HG03342 (cell line): ENCODE measurements around the gene PIGX.

Experiments used
- ATAC-seq: cut with Tn5 transposase; IDR thresholded peaks from one replicate; pipeline ENCODE4 v1.9.1; 2021; ENCODE audit warnings: mild to moderate bottlenecking, moderate library complexity; ENCODE audit not compliant: unreplicated experiment

Gene PIGX

DNA sequence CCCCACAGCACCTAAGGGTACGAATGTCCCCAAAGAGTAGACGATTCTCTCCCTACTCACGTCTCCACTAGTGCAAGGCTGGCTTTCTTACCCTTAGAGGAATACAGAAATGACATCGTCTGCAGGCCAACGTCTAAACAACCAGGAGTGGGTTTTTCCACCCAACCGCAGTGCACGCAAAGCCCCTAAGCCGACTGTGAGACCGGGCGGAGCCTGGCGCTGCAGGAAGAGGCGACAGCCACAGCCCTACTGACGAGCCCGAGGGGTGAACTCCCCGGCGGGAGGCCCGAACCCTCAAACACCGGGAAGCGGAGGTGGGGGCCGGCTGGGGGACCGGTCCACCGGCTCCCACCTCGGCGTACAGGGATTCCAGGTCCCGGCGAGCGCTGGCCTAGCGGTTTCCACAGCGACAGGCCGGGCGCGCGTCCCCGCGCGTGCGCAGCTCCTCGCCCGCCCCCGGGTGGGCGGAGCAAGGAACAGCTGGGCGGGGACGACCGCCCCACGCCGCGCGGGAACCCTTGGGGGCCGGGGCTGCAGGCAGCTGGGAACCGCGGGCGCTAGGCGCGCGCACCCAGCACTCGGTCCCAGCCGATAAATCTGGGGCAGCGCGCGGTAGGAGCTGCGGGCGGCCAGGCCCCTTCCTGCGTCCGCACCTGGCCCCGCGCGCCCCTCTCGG is at the start of gene PIGX, which contains the start of gene CEP19:
Gene PIGX (plus strand): TSS at position 540 of the 676 bp plus-strand sequence.
Gene CEP19 (minus strand): TSS at position 413 of the 676 bp plus-strand sequence. CDS start 3,593 bp downstream, outside the sequence.
- peak; percentile 73 for ATAC-seq

DNA sequence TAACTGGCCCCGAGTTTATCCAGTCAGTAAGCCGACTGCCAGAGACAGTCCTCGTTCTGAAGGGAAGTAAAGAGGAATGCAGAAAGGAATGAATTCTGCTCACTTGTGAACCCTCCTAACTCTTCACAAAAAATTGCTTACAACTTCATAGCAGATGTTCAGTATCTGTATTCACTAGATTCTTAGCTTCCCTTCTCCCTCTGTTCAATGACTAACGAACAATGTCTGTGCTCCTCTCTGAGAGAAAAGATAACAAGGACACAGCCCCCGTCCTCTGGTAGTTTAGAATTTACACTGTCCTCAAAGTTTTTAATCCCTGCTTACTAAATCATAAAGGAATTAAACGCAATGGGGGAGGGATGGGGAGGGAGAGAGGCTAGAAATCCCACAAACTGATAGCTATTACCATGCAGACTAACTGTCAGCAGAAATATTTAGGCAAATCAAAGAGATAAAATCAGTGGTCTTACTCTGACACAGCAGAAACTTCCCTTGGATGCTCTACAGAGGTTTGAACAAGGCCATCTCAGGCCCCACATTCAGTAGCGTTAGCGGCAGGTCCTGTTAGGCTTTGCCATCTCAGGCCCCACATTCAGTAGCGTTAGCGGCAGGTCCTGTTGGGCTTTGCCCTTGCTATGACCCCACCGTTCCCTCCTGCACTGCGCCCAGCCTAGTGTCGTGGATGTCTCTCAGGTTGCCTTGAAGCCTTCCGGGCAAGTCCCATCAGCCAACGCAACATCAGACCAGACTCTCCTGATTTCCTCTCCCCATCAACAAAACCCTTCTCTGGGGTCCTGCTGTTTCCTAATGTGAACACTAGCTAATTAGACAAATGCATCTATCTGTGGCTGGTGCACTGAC is 49.2 kb upstream of the PIGX start:
- no peak for ATAC-seq

DNA sequence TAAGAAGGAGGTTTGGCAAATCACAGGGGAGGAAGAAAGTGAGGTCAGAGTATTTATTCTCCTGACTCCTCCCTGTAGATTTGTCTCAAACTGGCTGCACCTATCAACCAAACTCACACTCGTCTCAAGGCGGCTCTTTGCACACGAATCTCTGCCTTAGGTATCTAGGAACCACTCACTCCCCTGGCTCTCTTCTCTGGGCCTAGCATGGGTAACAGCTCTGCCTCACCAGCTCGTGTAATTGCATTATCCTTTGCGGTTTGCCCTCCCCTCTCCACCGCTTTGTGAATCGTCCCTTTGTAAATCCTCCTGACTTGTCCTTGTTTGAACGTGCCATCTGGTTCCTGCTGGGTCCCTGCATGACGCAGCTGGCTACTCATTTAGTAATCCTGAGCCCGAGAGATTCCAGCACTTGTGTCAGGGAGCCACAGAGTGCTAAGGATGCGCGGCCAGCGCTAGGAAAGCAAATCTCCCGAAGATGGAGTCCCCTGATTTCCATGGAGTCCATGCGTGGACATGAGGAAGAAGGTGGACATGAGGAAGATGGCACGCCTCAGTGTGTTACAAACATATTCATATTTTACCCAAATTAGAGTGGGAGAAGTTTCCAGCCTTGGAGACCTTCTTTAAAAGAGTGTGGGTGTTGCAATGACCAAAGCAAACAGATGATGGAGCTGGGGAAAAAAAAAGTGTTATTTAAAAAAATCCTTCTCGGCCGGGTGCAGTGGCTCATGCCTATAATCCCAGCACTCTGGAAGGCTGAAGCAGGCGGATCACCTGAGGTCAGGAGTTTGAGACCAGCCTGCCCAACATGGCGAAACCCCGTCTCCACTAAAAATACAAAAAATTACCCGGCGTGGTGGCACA is 45.9 kb upstream of the PIGX start:
- ATAC-seq, result no peak

DNA sequence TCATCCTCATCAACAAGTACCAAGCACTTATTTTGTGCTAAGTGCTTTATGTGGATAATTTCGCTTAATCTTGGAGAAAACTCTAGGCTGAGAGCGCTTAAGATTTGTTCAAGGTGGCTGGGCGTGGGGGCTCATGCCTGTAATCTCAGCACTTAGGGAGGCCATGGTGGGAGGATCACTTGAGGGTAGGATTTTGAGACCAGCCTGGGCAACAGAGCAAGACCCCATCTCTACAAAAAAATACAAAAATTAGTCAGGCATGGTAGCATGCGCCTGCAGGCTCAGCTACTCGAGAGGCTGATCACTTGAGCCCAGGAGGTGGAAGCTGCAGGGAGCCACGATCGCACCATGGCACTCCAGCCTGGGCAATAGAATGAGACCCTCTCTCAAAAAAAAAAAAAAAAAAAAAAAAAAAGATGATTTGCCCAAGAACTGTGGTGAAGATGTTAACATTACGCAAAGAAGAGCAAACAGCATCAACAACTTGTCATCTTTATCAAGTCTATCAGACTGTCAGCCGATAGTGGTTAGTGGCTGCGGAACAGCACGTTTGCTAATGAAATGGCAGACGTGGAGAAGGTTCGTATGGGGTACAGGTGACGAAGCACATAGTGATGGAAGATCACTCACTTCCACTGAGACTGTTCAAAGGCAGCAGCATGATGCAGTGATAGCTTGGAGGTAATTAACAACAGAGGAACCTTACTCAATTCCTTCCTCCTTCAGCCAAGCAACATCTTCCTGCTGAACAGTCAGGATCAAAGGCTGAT is 44.9 kb upstream of the PIGX start:
- ATAC-seq, result no peak

DNA sequence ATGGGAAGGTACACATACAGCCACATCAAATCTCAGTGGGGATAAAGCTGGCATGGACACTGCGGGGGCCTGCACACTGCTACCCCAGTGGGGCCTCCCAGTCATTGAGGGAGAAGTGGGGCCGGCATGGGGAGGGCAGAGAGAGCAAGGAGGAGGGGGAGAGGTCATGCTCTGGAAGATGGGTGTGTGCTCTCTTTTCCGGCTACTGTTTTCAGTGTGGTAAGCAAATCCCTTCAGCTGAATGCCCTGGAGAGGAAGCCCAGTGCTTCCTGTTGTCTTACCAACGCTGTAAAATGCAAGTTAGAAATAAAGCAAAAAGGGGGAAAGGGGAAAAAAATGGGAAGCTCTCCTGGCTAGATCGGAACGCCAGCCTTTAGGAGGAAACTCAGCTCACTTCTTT is 41.8 kb upstream of the PIGX start:
- ATAC-seq, result no peak

DNA sequence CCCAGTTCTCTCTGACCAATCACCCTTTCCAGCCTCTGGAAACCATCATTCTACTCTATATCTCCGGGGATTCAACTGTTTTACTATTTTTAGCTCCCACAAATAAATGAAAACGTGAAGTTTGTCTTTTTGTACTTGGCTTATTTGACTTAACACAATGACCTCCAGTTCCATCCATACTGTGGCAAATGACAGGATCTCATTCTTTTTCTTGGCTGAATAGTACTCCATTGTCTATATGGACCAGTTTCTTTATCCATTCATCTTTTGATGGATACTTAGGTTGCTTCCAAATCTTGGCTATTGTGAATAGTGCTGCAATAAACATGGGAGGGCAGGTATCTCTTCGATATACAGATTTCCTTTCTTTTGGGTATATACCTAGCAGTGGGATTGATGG is 38.5 kb upstream of the PIGX start:
- ATAC-seq, result no peak

DNA sequence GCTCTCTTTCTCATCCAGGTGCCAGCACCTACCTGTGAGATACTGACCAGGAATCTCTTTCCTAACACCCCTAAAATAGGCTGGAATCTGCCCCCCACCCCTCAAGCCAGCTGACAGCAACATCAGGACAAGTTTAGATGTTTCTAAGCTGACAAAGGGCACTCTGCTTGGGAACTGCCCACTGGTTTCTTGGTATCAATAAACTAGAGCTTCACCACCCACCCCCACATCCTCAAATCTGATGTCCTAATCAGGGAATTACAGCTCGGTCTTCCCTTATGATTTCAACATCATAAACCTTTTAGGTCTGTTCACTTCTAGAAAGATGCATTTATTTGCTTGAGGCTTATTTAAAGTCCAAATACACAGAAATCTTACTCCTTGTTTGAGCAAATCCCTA is 34.8 kb upstream of the PIGX start:
- ATAC-seq, result no peak

DNA sequence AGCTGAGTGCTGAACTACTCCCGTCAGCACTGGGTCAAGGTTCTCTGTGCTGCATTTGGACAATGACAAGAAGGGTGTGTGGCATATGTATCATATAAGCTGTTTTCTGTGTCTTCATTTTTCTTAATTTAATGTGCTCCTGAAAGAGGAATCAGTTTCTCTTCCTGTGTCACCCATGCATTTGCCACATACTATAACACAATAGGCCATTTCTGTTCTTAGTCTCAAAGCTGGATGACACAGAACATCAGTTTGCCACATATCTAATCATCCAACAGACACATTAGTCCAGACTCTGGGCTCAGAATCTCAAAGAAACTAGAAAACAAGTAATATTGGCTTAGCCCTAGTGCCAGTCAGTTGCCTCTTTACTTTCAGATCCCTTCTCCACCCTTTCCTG is 34.2 kb upstream of the PIGX start:
- ATAC-seq, result no peak

DNA sequence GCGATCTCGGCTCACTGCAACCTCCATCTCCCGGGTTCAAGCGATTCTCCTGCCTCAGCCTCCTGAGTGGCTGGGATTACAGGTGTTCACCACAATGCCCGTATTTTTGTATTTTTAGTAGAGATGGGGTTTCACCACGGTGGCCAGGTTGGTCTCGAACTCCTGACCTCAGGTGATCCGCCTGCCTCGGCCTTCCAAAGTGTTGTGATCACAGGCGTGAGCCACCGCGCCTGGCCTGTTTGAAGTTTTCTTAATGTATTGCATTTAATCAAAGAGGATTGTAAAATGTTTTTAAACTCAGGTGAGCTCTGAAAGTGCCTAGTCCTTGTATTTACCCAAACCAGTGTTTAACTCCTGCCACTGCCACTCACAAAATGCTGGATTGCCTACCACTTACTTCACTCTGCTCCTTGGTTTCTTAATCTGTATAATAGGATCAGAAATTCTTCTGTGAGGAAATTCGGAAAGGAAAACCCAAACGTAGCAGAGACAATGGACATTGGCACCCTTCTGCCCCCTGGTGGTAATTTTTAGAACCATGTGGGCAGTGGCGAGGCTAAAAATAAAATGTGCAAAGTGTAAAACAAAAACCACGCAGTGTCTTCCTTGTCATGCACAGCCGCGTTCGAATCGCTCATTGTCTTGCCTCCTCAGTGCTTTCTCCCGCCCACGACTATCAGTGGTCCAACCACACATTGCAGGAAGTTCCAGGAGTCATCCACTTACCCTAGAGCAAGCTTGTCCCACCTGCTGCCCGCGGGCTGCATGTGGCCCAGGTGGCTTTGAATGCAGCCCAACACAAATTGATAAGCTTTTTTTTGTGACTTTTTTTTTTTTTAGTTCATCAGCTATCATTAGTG is 27.4 kb upstream of the PIGX start:
- ATAC-seq, result peak; percentile 86

DNA sequence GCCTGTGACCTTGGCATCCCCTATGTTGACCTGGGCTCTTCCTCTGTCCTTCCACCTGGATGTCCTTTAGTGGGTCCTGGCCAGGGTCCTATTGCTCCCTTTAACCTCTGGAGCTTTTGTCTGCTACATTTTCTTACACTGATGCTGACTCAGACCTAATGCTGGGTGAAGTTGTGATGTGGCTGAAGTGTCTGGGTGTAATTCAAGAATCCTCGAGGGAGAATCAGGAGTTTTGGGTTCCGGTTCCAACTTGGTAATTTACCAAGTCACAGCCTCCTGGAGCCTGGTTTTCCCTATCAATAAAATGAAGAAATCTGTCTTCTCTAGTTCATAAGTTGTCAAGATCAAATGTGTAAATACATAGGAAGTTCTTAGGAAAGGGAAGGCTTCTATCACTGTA is 25.7 kb upstream of the PIGX start:
- ATAC-seq, result no peak

DNA sequence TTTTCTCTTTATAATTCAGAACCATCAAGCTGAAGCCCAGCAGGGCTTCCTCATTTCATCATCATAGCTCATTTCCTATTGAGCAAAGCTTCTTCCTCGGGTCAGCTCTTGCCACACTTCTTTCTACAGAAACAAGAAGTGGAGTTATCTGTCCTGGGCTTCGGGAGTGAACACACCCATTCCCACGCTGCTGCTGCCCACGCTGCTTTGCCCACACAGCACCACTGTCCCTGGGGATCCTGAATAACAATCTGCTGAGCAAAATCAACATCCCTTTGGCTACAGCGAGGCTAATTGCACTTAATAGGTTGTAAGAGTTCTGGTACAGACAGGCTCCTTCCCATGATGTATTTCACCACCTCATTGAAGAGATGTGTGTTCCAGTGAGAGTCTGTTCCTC is 23.8 kb upstream of the PIGX start:
- no peak for ATAC-seq

DNA sequence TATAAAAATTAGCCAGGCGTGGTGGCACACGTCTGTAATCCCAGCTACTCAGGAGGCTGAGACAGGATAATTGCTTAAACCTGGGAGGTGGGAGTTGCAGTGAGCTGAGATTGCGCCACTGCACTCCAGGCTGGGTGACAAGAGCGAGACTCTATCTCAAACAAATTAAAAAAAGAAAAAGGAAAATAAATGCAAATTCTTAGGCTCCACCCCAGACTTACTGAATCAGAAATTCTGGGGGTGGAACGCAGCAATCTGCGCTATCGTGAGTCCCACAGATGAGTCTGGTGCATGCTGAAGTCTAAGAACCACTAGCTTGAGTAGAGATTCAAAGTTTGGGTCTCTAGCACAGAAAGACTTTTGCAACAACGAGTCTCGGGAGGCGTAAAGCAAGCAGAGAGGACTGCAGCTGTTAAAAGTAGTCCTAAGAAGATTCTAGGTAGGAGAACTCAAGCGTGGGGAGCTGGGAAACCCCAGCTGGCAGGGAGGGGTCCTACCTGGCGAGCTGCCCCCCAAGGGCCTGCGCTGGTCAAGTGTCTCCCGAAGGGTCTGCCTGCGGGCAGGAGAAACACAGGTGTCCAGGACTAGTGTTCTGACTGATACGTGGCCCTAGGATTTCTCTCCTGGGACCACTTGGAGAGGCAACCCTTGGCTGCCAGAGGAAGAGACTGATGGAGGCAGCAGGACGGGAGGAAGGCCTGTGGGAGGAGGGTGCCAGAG is 22.1 kb upstream of the PIGX start:
- ATAC-seq, result no peak

DNA sequence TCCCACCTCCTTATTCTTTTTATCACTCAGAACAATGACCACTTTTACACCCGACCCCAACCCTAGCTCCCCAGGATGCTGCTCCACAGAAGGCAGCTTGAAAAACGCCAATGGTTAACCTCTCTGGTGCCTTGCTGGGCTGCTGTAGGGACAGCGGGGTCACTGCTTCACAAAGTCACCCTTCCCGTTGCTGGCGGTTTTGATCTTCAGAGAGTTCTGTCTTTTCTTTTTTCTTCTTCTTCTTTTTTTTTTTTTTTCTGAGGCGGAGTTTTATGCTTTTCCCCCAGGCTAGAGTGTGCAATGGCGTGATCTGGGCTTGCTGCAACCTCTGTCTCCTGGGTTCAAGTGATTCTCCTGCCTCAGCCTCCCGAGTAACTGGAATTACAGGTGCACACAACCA is 20.8 kb upstream of the PIGX start:
- ATAC-seq, result no peak

DNA sequence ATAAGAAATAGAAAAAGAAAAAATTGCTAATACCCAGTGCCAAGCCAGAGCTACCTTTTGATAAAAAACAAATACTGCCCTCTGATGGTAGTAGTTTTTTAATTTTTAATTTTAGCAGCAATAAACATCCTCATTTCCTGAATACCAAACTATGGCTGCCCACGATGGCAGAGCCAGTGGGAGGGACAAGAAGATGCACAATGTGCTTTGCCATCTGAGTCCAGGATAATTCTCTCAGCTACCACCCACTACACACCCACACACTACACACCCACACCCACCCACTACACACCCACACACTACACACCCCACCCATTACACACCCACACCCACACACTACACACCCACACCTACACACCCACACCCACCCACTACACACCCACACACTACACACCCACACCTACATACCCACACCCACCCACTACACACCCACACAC is 18.0 kb upstream of the PIGX start:
- no peak for ATAC-seq

DNA sequence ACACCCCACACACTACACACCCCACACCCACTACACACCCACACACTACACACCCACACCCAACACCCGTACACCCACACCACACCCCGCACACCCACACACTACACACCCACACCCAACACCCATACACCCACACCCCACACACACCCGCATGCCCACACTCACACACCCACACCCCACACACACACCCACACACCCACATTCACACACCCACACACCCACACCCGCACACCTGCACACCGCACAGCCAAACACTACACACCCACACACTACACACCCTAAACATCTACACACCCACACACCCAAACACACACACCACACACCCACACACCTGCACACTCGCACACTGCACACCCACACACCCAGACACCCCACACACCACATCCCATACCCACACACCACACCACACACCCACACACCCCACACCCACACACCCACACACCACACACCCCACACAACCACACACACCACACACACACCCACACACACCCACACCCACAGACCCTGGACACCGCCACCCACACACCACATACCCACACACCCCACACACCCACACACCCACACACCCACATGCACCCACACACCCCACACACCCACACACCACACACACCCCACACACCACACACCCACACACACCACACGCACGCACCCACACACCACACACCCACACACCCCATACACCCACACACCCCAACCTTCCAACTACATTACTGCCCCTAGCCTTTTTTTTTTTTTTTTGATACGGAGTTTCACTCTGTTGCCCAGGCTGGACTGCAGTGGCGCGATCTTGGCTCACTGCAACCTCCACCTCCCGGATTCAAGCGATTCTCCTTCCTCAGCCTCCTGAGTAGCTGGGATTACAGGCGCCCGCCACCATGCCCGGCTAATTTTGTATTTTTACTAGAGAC is 17.0 kb upstream of the PIGX start:
- ATAC-seq, result no peak

DNA sequence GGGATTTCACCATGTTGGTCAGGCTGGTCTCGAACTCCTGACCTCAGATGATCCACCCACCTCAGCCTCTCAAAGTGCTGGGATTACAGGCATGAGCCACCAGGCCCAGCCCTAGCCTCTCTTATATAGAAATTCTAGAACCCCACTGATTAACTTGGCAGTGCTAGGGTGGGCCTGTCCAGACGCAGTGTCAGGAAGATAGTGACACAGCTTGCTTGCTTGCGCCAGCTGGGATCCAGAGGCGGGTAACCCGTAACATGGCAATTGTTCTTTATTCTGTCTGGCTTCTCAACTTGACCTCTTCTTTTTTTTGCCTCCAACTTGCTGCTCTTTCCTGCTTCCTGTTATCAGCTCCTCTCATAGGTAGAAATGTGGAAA is 16.3 kb upstream of the PIGX start:
- no peak for ATAC-seq

DNA sequence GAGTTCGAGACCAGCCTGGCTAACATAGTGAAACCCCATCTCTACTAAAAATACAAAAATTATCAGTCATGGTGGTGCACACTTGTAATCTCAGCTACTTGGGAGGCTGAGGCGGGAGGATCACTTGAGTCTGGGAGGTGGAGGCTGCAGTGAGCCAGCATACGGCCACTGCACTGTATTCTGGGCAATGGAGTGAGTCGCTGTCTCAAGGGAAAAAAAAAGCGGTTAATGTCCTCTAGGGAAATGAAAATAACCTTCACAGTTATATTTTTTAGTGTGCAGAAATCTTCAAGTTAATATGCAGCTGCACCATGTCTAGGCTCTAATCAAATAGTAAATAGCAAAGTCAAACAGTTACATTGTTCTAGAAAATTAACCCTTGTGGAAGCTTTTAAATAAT is 14.9 kb upstream of the PIGX start:
- ATAC-seq, result no peak

DNA sequence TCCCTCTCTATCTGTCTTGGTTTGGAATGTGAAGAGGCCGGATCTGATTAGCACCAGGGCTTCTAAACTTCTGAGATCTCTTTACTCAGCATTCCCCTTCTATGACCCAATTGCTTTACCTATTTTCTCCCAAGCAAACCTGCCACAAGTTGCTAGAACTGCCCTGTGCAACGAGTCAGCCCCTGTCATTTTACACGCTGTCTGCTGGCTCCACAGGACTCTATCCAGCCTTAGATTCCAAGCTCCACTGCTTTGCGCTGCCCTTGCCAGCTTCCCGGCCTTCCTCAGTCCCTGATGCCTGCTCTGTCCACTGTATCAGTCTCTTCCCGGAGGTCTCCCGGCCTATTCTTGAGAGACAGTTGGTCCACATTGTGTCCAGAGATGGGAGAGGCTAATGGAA is 12.4 kb upstream of the PIGX start:
- ATAC-seq, result no peak
